A204.1 (cell line): Measurements from ENCODE around the gene PLEKHB2.
"Not testable (repeated sequence)": the region's sequence is repeated elsewhere in the genome, so short reads cannot be mapped to it uniquely, and the experiment has no call there.

Experiments used
- FAIRE-seq: peaks from 2 replicates; lab custom pipeline; 2012; peaks lifted over from hg19 to GRCh38; lab: Jason Lieb, UNC

The PLEKHB2 gene

DNA sequence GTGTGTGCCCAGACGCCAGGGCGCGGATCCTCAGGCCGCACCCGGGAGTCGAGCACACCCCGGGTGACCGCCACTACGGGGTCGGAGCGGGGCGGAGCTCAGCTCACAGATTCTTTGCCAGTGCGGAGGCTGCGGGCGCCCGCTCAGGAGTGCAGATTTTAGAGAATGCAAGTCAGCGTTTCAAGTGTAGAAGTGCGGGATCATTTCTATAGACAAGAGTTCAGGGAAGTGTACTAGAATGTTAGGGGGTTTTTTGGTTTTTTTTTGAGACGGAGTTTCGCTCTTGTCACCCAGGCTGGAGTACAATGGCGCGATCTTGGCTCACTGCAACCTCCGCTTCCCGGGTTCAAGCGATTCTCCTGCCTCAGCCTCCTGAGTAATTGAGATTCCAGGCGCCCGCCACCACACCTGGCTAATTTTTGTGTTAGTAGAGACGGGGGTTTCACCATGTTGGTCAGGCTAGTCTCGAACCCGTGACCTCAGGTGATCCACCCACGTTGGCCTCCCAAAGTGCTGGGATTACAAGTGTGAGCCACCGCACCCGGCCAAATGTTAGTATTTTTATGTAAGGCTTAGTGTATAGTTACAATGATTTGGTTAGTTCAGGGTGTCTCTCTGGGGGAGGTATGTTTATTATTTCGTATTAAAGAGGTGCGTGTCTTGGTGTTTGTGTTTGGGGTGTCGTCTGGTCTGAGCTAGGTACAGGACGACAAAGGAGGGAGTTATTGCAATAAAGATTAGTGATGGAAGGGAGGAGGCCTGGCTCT, 11.3 kb upstream of the PLEKHB2 start:
- no peak for FAIRE-seq

GRCh38 chr2:131094463-131095281, 10.5 kb upstream of the PLEKHB2 start:
- no peak for FAIRE-seq

DNA sequence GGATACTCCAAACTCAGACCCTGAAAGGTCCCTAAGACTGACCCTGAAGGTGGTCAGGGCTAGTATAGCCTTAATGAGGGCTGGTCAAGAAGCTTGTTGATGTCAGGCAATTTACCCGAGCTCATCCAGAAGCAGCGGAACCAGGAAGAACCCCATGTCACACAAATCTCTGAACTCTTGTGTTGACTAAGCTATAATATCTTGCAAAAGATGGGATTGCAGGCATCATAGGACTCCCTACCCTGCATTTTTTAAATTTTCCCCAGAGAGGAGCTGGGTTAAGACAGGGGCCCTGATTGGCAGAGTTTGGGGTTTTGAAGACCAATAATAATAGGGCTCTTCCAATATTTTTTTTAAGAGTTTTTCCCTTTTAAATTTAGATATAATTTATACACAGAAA, 2.0 kb upstream of the PLEKHB2 start:
- FAIRE-seq: no peak

DNA sequence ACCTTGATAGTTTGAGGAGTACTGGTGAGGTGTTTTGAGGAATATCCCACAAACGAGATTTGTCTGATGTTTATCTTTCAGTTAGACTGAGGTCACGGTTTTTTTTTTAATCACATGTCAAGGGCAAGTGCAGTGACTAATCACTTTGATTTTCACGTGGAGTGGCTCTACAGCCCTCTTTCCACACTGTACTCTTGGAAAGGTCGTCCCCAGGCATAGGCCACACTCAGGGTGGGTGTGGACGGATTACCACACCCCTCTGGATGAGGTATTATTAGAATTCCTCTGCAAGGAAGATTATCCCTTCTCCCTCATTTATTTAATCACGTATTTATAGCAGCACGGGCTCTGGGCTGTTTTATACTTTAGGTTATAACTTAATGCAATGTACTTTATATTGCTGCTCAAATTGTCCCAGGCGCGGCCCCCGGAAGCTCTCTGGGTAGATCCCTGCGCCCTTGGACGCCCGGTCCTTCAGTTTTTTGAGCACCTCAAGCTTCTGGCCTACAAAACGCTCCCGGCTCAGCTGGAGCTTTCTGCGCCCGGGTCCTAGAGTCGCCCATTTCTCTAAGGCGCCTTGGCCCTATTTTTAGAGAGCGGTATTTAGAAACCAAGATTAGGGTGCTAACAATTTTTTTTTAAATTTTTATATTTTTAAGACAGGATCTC, 515 bp upstream of the PLEKHB2 start:
- FAIRE-seq: no peak

DNA sequence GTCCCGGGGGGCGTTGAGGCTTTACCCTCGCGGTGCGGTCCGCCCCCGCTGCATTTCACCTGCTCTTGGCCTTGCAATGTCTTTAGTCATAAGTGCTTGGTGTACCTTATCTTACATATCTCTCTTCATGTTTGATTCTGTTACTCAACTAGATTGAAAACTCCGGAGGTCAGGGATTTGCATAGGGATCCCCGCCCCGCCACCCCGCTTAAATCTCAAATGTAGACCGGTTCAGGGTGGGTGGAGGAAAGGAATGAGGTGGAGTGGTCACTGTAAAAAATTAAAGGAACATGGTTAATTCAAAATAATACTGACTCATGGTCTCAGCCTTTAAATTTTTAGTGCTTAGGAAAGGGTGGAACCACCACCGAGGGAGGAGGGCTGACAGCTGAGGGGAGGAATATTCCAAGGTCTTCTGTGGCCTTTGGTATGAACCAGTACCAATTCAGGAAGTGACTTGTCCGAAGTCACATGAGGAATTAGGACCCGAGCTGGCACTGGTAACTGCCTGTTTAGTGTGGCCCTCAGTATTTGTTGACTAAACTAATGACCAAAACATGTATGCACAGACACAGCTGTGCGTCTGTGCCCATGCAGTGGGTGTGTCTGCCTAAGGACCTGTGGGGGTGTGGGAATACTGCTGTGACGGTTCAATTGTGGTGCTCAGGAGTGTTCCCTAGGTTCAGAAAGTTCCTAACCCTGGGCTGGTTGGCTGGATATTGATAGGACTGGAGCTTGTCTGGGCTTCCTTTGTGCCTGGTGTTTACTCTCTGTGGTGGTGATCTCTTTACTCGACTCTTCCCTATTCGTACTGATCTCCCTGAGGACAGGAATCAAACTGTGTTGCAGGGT, 1.0 kb downstream of the PLEKHB2 start:
- FAIRE-seq: no peak

DNA sequence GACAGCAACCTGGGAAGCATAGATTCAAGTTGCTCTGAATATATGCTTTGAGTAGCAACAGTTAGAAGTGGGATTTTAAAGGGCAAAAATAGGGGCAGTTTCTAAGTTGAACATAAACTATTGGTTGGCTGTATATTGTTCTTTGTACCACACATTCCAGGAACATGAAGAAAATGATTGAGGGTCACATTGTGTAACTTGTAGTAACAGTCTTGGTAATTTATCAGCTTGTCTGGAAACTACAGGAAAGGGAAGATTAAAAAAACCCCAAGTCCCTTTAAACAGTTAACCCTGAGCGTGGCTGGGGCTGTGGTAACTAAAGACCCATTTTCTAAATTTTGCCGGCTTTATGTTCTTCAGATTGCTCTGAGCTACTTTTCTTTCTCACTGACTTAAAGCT, 7.4 kb downstream of the PLEKHB2 start:
- no peak for FAIRE-seq

DNA sequence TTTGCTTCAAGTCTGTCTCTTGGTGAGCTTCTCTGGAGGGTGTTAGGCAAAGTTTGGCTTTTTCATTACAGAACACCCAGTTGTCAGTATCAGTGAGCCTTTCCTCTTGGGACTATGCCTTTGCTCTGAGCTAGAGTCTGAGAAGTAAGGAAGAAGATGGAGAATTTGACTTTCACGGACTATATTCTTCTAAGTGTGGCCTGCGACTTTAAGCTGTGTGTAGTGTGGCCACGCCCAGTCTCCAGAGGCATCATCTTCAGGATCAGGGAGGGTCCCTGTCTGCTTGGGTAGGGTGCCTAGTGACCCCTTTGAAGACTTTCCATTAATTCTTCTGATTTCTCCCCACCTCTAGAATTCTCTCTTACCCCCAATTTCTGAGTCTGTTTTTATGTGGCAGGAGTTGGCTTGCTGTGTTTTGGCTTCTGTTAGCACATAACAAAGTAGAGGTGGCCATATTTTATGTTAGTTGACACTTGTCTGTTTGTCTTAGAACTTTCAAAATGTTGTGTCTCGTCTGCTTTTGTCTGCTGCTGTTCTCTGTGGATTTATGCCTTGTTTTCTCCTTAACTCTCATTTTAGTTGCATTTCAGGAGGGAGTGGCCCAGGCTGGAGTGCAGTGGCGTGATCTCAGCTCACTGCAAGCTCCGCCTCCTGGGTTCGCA, 8.6 kb downstream of the PLEKHB2 start:
- FAIRE-seq: no peak

DNA sequence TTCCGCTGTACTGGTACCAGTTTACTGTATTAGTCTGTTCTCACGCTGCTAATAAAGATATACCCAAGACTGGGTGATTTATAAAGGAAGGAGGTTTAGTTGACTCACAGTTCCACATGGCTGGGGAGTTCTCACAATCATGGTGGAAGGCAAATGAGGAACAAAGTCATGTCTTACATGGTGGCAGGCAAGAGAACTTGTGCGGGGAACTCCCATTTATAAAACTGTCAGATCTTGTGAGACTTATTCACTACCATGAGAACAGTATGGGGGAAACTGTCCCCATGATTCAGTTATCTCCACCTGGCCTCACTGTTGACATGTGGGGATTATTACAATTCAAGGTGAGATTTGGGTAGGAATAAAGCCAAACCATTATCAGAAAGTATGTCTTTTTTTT, 9.8 kb downstream of the PLEKHB2 start:
- not testable (repeated sequence) for FAIRE-seq

DNA sequence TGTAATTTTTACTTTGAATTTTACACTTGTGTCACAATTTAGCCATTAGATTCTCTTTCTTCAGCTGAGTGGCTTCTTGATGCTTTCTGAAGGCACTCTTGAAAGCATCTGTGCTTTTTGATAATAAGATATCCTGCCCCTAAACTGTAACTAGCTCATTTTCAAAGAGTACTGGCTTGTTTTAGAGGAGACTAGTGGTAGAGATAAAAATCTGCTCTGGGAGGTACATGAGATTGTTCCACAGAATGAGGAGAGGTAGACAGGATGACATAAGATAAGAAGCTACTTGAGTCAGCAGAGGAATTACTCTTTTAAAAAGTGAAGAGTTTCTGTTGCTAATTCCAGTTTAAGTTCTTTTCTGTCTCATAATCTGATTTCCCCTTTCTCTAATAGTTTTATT, 10.6 kb downstream of the PLEKHB2 start:
- FAIRE-seq: no peak

GRCh38 chr2:131120815-131121317, 15.7 kb downstream of the PLEKHB2 start:
- no peak for FAIRE-seq

GRCh38 chr2:131121464-131121863, 16.3 kb downstream of the PLEKHB2 start:
- FAIRE-seq: no peak

GRCh38 chr2:131122496-131122895, 17.4 kb downstream of the PLEKHB2 start:
- FAIRE-seq: no peak

DNA sequence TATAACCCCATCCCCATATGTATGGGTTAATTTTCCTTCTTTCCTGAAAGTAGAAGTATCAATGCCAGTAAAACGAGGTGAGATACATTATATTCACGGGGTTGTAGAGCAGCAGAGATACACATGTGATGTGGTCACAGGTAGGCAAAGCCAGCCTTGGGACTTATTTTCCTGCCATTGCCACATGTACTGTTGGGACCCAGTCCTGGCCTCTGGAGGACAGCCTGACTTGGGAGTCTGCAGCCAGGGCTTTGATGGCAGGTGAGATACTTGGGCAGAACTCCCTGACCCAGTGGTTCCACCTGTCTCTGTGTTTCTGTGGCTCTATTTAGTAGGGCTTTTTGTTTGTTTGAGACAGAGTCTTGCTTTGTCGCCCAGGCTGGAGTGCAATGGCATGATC, 18.1 kb downstream of the PLEKHB2 start:
- no peak for FAIRE-seq

GRCh38 chr2:131125195-131125757, 20.1 kb downstream of the PLEKHB2 start:
- no peak for FAIRE-seq

- no peak for FAIRE-seq
Measured at GRCh38 chr2:131126436-131126835, 21.3 kb downstream of the PLEKHB2 start.

DNA sequence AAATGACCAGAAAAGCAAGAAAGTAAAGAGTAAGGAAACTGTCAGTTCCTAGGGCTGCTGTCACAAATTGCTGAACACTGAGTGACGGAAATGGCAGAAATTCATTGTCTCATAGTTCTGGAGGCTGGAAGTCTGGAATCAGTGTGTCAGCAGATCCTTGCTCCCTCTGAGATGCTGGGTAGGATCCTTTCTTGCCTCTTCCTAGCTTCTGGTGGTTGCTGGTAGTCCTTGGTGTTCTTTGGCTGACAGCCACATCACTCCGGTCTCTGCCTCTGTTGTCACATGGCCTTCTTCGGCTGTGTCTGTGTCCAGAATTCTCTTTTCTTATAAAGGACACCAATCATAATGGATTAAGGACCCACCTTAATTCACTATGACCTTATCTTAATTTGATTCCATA, 21.9 kb downstream of the PLEKHB2 start:
- FAIRE-seq: no peak

- FAIRE-seq: no peak
Measured at GRCh38 chr2:131127981-131128380, 22.8 kb downstream of the PLEKHB2 start.

GRCh38 chr2:131130298-131130596, 25.1 kb downstream of the PLEKHB2 start:
- no peak for FAIRE-seq

DNA sequence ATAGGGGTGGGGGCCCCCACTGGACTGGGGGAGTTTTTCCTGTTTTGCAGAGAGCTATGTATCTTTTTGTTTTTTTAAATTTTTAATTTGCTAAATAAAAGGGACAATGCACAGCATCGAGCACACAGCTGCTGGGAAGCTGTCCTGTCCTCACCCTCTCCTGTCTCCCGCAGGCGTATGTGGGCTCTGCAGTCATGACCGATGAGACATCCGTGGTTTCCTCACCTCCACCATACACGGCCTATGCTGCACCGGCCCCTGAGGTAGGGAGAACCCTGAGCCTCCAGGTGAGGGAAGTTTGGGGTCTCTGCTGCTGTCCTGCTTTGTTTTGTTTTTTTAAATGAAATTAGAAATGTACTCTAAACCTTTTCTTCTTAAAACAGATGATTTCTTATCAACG, 27.6 kb downstream of the PLEKHB2 start:
- no peak for FAIRE-seq

DNA sequence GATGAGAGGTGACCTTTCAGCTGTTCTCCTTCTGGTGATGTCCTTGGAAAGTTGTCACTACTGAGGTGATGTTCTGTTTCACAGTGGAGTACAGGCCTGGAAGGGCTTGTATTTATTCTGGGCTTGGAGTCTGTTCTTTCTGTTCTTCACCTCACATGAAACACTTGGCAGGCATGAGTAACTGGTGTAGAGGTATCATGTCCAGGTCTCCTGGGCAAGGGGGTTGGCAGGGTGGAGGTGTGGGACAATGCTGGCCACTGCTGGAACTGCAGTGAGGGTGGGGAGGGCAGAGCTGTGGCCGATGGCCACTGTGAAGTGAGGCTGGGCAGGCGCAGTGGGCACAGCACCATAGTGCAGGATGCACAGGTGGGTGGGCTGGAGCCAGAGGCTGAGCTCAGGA, 35.4 kb downstream of the PLEKHB2 start:
- no peak for FAIRE-seq

DNA sequence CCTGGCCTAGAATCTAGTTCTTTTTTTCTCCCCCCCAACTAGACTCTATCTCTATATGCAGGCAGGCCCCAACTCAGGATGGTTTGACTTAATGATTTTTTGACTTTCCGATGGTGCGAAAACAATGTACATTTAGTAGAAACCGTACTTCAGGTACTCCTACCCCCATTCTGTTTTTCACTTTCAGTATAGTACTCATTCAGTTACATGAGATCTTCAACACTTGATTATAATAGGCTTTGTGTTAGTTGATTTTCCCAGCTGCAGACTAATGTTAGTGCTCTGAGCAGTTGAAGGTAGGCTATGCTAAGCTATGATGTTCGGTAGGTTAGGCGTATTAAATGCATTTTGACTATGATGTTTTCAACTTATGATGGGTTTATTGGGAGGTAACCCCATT, 37.7 kb downstream of the PLEKHB2 start:
- FAIRE-seq: no peak
